ENCODE results near the gene MEOX1.

DNA sequence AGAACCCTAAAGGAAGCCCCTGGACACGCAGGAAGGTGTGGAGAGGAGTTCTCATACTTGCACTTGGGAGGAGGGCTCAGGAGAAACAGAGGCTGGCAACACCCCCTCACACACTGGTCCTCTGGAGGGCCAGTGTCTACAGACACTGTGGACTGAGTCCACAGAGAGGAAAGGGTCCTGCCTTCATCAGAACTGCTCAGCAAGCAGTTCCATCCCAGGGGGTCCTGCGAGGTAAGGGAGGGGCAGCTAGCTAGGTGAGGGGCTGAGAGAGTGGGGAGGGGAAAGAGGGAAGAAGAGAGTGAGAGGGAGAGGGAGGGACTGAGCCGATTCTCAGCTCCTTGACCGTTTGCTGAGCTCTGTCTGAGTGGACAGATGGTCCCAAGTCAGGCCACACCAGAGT is 17.7 kb upstream of the MEOX1 start:
- TF ChIP-seq, protein P1, sequence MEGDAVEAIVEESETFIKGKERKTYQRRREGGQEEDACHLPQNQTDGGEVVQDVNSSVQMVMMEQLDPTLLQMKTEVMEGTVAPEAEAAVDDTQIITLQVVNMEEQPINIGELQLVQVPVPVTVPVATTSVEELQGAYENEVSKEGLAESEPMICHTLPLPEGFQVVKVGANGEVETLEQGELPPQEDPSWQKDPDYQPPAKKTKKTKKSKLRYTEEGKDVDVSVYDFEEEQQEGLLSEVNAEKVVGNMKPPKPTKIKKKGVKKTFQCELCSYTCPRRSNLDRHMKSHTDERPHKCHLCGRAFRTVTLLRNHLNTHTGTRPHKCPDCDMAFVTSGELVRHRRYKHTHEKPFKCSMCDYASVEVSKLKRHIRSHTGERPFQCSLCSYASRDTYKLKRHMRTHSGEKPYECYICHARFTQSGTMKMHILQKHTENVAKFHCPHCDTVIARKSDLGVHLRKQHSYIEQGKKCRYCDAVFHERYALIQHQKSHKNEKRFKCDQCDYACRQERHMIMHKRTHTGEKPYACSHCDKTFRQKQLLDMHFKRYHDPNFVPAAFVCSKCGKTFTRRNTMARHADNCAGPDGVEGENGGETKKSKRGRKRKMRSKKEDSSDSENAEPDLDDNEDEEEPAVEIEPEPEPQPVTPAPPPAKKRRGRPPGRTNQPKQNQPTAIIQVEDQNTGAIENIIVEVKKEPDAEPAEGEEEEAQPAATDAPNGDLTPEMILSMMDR (IDR thresholded peaks at IDR 0.05; ENCODE audit: low read length): no peak
- TF ChIP-seq EZH2 (IDR thresholded peaks at IDR 0.05; ENCODE audit: borderline replicate concordance, low read length): no peak

All from OCI-LY1 (cell line).